Testis (tissue), 3 donors: ENCODE results near the gene LUZP1. TPM values are rescaled to one million over a fixed set of nuclear protein-coding genes. Genes with fewer than 3 reads are reported as not detected.

Experiments used
- DNase-seq: peaks from one replicate; pipeline ENCODE4 v3.0.0-alpha.2; 2019
- H3K27ac ChIP-seq, 2 donors: fragments of 200-600 bp; sonication (generic); one replicate each; pipeline ENCODE4 v1.5.1; 2019
- H3K27me3 ChIP-seq: fragments of 200-600 bp; sonication (generic); one replicate; pipeline ENCODE4 v1.5.1; 2019
- H3K36me3 ChIP-seq: fragments of 200-600 bp; sonication (generic); one replicate; pipeline ENCODE4 v1.5.1; 2017; ENCODE audit warnings: low read depth; ENCODE audit errors: missing control alignments
- H3K4me1 ChIP-seq: fragments of 200-600 bp; sonication (generic); one replicate; pipeline ENCODE4 v1.5.1; 2019
- H3K4me3 ChIP-seq, 2 donors: fragments of 200-600 bp; sonication (generic); one replicate each; pipeline ENCODE4 v1.5.1; 2017 to 2019
- H3K9me3 ChIP-seq: fragments of 200-600 bp; sonication (generic); one replicate; pipeline ENCODE4 v1.5.1; 2017
- CTCF ChIP-seq, 3 experiments: fragments of 450-650 bp in 2 of 3; fragments of 200-600 bp in 1 of 3; sonication (generic) in 1 of 3; IDR thresholded peaks; one replicate each; pipeline ENCODE4 v1.5.1; 2016 to 2019; ENCODE audit warnings: antibody characterized with exemption in 3 of 3, mild to moderate bottlenecking in 2 of 3, moderate library complexity in 1 of 3
- POLR2A ChIP-seq: fragments of 450-650 bp; IDR thresholded peaks from one replicate; pipeline ENCODE4 v1.6.1; 2017; ENCODE audit warnings: antibody characterized with exemption, mild to moderate bottlenecking, moderate library complexity
- WGBS, 2 donors: methylation state at CpG; one replicate each; pipeline ENCODE4 v1.1.5; 2018; 5-methylcytosine and 5-hydroxymethylcytosine counted together
- intact Hi-C: fragments of 100-400 bp; cut with DNase I; formaldehyde crosslinking; loops from one replicate; pipeline ENCODE4 v1.15.1; 2023; ENCODE audit warnings: low total_unique reads
- polyA plus RNA-seq: library from polyadenylated mRNA; stranded (reverse); fragments of 350-450 nt; fragmentation: Illumina TruSeq; extraction: RNeasy Lipid Tissue Mini Kit (QIAGEN cat#74804); gene quantifications from one replicate; pipeline ENCODE4 v1.2.3, GENCODE V29; 2014; ENCODE audit warnings: low read depth, low replicate concordance; ENCODE audit not compliant: insufficient read depth
- total RNA-seq, 2 donors: library from RNA; depleted of rRNA; stranded (reverse); fragments of >200 nt; gene quantifications; one replicate each; pipeline ENCODE4 v1.2.3, GENCODE V29; 2016

The LUZP1 gene
- total and polyA plus RNA-seq, 3 donors from 2014 or later = 14.4 to 36.2 (median 20.3) TPM

DNA sequence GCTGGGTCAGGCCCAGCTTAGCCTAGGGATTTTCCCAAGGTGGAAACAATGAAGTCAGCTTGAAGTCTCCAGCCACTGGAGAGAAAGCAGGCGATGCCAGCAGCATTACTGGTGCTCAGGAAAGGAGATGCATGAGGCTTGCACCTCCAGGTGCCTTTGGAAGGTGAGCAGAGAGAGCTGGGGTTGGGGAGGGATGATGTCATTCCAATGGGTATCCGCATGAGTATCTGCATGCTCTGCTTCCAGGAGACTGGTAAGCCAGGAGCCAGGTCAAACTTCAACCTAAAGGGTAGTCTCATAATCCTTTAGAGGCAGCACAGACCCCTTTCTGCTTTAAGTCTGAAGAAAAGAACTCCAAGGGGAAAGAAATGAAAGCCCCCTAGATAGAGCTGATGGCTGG lies 80.6 kb downstream of the LUZP1 start:
- no peak for DNase-seq
- no peaks in the 10 kb centered on the region for H3K27me3 ChIP-seq
- H3K36me3 ChIP-seq = no peaks in the 10 kb centered on the region
- no peak overlapping the region for H3K4me3 ChIP-seq
- TF ChIP-seq POLR2A (no peak), CTCF (IDR thresholded peaks at IDR 0.05) (no peak)
- intact Hi-C loops = no loop called here
- no peaks in the 10 kb centered on the region for H3K9me3 ChIP-seq
- no peak overlapping the region for H3K27ac ChIP-seq
- 95% methylated on average over 2 of the region's 2 CpGs for WGBS, 2 donors
- no peaks in the 10 kb centered on the region for H3K4me1 ChIP-seq

DNA sequence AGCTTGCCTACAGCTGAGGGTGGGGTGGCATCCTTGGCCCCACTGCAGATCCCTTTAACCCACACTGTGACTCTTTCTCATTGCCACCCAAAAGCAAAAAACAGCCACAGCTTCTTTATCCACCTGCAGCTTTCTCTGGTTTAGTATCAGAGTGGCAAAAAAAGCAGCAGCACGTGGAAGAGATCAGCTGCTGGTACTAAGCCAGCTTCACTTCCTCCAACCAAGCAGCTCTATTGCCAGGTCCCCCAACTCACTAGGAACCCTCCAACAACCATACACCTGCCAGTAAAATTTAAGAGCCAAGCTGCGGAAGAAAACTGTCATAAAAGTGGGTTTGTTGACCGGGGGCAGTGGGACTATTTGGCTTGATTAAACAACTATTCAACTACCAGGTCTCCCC lies 83.0 kb downstream of the LUZP1 start:
- Histone ChIP-seq H3K4me3 (no peak overlapping the region), H3K27ac (no peak overlapping the region), H3K4me1 (no peaks in the 10 kb centered on the region), H3K27me3 (no peaks in the 10 kb centered on the region), H3K36me3 (no peaks in the 10 kb centered on the region), H3K9me3 (no peaks in the 10 kb centered on the region)
- DNase-seq = no peak
- intact Hi-C loops = no loop called here
- WGBS, 2 donors = 74 to 76% methylated on average over 3 of the region's 3 CpGs
- TF ChIP-seq CTCF (IDR thresholded peaks at IDR 0.05) (no peak), POLR2A (no peak)

- no peak for DNase-seq
- no peak overlapping the region for H3K27ac ChIP-seq
- 88 to 92% methylated on average over 8 of the region's 8 CpGs for WGBS, 2 donors
Observed at GRCh38 chr1:23084880-23085279, 83.8 kb downstream of the LUZP1 start.

GRCh38 chr1:23083714-23084480 lies 84.8 kb downstream of the LUZP1 start:
- intact Hi-C loops = no loop called here
- WGBS, 2 donors = 60 to 78% methylated on average over 5 of the region's 5 CpGs
- Histone ChIP-seq H3K27ac (no peak overlapping the region), H3K36me3 (no peaks in the 10 kb centered on the region), H3K9me3 (no peaks in the 10 kb centered on the region), H3K4me3 (no peak overlapping the region), H3K27me3 (no peaks in the 10 kb centered on the region), H3K4me1 (no peaks in the 10 kb centered on the region)
- TF ChIP-seq POLR2A = no peak
- TF ChIP-seq CTCF (IDR thresholded peaks at IDR 0.05) = no peak
- peak; percentile 45 for DNase-seq

More at GRCh38 chr1:23084880-23085279, 83.8 kb downstream of the LUZP1 start:
- Histone ChIP-seq H3K4me1 (no peaks in the 10 kb centered on the region), H3K4me3 (no peak overlapping the region), H3K27me3 (no peaks in the 10 kb centered on the region), H3K9me3 (no peaks in the 10 kb centered on the region), H3K36me3 (no peaks in the 10 kb centered on the region)
- intact Hi-C loops = no loop called here
- TF ChIP-seq POLR2A (no peak), CTCF (IDR thresholded peaks at IDR 0.05) (no peak)

DNA sequence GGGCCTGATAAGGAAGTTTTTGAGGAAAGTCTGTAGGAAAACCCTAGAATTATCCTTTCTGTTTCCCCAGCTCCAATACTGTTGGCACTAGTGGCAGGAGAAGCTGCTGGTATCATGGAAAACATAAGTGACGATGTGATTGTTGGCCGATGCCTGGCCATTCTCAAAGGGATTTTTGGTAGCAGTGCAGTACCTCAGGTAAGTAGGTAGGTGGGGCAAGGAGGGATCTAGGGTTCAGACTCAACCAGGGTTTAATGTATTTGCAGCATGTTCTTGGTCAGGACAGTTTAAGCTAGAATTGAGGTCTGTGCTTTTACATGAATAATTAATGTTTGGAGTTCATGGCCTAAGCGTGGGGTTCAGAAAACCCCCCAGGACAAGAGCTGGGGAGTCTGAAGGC lies 87.3 kb downstream of the LUZP1 start:
- intact Hi-C loops = no loop called here
- Histone ChIP-seq H3K9me3 (no peaks in the 10 kb centered on the region), H3K4me1 (no peaks in the 10 kb centered on the region), H3K4me3 (no peak overlapping the region), H3K27me3 (no peaks in the 10 kb centered on the region), H3K27ac (no peak overlapping the region), H3K36me3 (no peaks in the 10 kb centered on the region)
- TF ChIP-seq POLR2A (no peak), CTCF (IDR thresholded peaks at IDR 0.05) (peak in 1 of 3 experiments; percentile 12)
- 94% methylated on average over 3 of the region's 3 CpGs for WGBS, 2 donors
- no peak for DNase-seq
